ENCODE data around the gene ALCAM.

Gene ALCAM

DNA sequence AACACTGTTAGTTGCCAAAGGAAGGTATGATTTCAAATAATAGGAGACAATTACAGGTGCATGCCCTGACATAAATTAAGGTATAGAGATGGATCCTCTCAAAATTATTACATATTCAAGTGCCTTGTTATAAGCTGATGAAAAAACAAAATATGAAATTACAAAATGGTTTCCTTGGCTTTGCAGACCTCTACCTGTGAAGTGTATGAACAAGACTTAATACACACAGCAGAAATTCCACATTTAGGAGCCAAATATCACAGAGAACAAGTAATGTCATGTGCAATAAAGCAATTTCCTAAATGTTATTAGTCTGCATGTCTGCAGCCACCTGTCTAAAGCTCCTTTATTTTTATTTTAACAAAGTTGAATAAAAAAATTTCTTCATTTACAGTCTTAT lies 151.5 kb downstream of the ALCAM start:
- Histone ChIP-seq H3K27ac (replicated peaks) (no peak overlapping the region), H3K27me3 (ENCODE audit: insufficient read depth, poor library complexity, severe bottlenecking) (no peaks in the 10 kb centered on the region), H3K4me3 (replicated peaks; ENCODE audit: insufficient read depth, low read length) (no peak overlapping the region)
- TF ChIP-seq GABPA (IDR thresholded peaks at IDR 0.05; ENCODE audit: low read depth) (no peak), SPI1 (IDR thresholded peaks at IDR 0.05; ENCODE audit: borderline replicate concordance, low read depth) (no peak), POLR2AphosphoS5 (IDR thresholded peaks at IDR 0.05; ENCODE audit: low read depth) (no peak)
- TF ChIP-seq, protein P1, sequence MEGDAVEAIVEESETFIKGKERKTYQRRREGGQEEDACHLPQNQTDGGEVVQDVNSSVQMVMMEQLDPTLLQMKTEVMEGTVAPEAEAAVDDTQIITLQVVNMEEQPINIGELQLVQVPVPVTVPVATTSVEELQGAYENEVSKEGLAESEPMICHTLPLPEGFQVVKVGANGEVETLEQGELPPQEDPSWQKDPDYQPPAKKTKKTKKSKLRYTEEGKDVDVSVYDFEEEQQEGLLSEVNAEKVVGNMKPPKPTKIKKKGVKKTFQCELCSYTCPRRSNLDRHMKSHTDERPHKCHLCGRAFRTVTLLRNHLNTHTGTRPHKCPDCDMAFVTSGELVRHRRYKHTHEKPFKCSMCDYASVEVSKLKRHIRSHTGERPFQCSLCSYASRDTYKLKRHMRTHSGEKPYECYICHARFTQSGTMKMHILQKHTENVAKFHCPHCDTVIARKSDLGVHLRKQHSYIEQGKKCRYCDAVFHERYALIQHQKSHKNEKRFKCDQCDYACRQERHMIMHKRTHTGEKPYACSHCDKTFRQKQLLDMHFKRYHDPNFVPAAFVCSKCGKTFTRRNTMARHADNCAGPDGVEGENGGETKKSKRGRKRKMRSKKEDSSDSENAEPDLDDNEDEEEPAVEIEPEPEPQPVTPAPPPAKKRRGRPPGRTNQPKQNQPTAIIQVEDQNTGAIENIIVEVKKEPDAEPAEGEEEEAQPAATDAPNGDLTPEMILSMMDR (IDR thresholded peaks at IDR 0.05; ENCODE audit: insufficient read depth, low read length): no peak
- TF ChIP-seq, protein P2, sequence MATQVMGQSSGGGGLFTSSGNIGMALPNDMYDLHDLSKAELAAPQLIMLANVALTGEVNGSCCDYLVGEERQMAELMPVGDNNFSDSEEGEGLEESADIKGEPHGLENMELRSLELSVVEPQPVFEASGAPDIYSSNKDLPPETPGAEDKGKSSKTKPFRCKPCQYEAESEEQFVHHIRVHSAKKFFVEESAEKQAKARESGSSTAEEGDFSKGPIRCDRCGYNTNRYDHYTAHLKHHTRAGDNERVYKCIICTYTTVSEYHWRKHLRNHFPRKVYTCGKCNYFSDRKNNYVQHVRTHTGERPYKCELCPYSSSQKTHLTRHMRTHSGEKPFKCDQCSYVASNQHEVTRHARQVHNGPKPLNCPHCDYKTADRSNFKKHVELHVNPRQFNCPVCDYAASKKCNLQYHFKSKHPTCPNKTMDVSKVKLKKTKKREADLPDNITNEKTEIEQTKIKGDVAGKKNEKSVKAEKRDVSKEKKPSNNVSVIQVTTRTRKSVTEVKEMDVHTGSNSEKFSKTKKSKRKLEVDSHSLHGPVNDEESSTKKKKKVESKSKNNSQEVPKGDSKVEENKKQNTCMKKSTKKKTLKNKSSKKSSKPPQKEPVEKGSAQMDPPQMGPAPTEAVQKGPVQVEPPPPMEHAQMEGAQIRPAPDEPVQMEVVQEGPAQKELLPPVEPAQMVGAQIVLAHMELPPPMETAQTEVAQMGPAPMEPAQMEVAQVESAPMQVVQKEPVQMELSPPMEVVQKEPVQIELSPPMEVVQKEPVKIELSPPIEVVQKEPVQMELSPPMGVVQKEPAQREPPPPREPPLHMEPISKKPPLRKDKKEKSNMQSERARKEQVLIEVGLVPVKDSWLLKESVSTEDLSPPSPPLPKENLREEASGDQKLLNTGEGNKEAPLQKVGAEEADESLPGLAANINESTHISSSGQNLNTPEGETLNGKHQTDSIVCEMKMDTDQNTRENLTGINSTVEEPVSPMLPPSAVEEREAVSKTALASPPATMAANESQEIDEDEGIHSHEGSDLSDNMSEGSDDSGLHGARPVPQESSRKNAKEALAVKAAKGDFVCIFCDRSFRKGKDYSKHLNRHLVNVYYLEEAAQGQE (IDR thresholded peaks at IDR 0.05; ENCODE audit: insufficient replicate concordance, low read depth): no peak
- no peak for DNase-seq (ENCODE audit: low read depth in 1 of 2, low spot score in 1 of 2)

DNA sequence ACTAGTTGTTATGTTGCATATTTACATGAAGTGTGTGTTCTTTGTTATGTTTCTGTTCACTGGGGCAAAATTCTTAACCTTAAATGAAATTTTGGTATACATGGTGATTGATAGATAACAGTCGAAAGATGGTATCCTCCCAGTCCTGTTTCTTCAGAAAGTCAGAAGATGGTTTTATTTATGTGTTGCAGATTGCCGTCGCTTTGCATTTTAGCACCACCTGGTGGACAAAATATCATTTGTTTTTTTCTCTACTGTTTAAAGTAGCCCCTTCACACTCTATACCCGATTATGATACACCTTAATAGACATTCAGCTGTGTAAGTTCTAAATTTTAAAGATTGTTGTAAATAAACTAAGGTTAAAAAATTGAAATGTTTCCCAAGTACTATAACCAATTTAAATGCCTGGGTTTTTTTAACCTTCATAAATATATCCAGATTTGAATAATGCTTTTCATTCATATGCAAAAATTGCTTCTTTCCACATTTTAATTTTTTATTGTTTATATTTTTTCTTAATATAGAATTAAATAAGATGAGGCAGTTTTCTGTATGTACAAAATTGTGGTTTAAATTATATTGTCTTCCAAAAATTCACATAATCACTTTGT lies 152.2 kb downstream of the ALCAM start:
- TF ChIP-seq GABPA (IDR thresholded peaks at IDR 0.05; ENCODE audit: low read depth): no peak
- no peak for TF ChIP-seq POLR2AphosphoS5 (IDR thresholded peaks at IDR 0.05; ENCODE audit: low read depth)
- TF ChIP-seq, protein P2 (IDR thresholded peaks at IDR 0.05; ENCODE audit: insufficient replicate concordance, low read depth): no peak
- no peak for TF ChIP-seq SPI1 (IDR thresholded peaks at IDR 0.05; ENCODE audit: borderline replicate concordance, low read depth)
- TF ChIP-seq, protein P1 (IDR thresholded peaks at IDR 0.05; ENCODE audit: insufficient read depth, low read length): peak; percentile 2
- peak; percentile 16 to 50 for DNase-seq (ENCODE audit: low read depth in 1 of 2, low spot score in 1 of 2)
- no peaks in the 10 kb centered on the region for H3K27me3 ChIP-seq (ENCODE audit: insufficient read depth, poor library complexity, severe bottlenecking)
- no peak overlapping the region for H3K27ac ChIP-seq (replicated peaks)
- no peak overlapping the region for H3K4me3 ChIP-seq (replicated peaks; ENCODE audit: insufficient read depth, low read length)

DNA sequence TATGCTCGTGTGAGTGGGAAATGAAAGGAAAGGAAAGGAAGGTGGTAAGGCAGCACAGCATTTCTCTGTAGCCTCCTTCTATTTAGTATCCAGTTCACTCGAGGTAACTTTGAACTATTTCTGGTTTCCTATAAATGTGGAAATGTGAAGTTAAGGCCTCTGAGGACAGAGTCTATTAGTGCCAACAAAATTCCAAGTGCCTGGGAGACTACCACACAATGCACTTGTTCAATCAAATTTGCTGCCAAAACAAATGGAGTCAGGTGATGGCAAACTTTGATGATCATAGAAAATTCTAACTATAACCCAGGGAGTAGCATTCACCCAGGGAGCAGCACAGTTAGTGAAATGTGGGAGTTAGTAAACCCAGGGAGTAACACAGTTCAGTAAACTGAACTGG lies 155.1 kb downstream of the ALCAM start:
- TF ChIP-seq, protein P1 (IDR thresholded peaks at IDR 0.05; ENCODE audit: insufficient read depth, low read length): no peak
- TF ChIP-seq GABPA (IDR thresholded peaks at IDR 0.05; ENCODE audit: low read depth): no peak
- TF ChIP-seq SPI1 (IDR thresholded peaks at IDR 0.05; ENCODE audit: borderline replicate concordance, low read depth): no peak
- TF ChIP-seq POLR2AphosphoS5 (IDR thresholded peaks at IDR 0.05; ENCODE audit: low read depth): no peak
- TF ChIP-seq, protein P2 (IDR thresholded peaks at IDR 0.05; ENCODE audit: insufficient replicate concordance, low read depth): no peak
- Histone ChIP-seq H3K27ac (replicated peaks) (no peak overlapping the region), H3K27me3 (ENCODE audit: insufficient read depth, poor library complexity, severe bottlenecking) (no peaks in the 10 kb centered on the region), H3K4me3 (replicated peaks; ENCODE audit: insufficient read depth, low read length) (no peak overlapping the region)
- DNase-seq (ENCODE audit: low read depth in 1 of 2, low spot score in 1 of 2): no peak
